Measurements from ENCODE around the gene TACC3.

TACC3 gene

GRCh38 chr4:1739358-1739757, 18.0 kb downstream of the TACC3 start:
- H3K79me2 ChIP-seq (ENCODE audit: control insufficient read depth, low read length) = peaks cover 13% of the 10 kb centered on the region
- no peaks in the 10 kb centered on the region for H3K4me1 ChIP-seq (ENCODE audit: control insufficient read depth, low read length)
- peaks cover 9% of the 10 kb centered on the region; the same call in 1 of the 2 replicates for H4K20me1 ChIP-seq (ENCODE audit: control insufficient read depth, insufficient read depth, low read depth, low read length)
- peaks cover 25% of the 10 kb centered on the region for H3F3A ChIP-seq (ENCODE audit: control insufficient read depth, insufficient read depth)
- H3K9me3 ChIP-seq (ENCODE audit: control insufficient read depth, insufficient read depth, low read length) = no peaks in the 10 kb centered on the region
- no peaks in the 10 kb centered on the region for H3K27me3 ChIP-seq (ENCODE audit: control insufficient read depth, low read length)
- H3K9me2 ChIP-seq (replicated peaks; ENCODE audit: control insufficient read depth, low read length) = no peaks in the 10 kb centered on the region
- no peak for TF ChIP-seq EZH2phosphoT487 (IDR thresholded peaks at IDR 0.05; ENCODE audit: borderline replicate concordance, low read length)
- TF ChIP-seq CTCF (IDR thresholded peaks at IDR 0.05; ENCODE audit: low read depth, low read length, poor library complexity, severe bottlenecking) = no peak
- H3K36me3 ChIP-seq (ENCODE audit: control insufficient read depth, low read length) = peaks cover 92% of the 10 kb centered on the region
- no peak overlapping the region for H3K27ac ChIP-seq (ENCODE audit: low read depth, low read length)
- no peak overlapping the region for H3K4me3 ChIP-seq (ENCODE audit: low read length)
- H3K4me2 ChIP-seq (ENCODE audit: low read length) = no peak overlapping the region

- H3K9me3 ChIP-seq (ENCODE audit: control insufficient read depth, insufficient read depth, low read length) = no peaks in the 10 kb centered on the region
- no peaks in the 10 kb centered on the region for H3K27me3 ChIP-seq (ENCODE audit: control insufficient read depth, low read length)
- TF ChIP-seq EZH2phosphoT487 (IDR thresholded peaks at IDR 0.05; ENCODE audit: borderline replicate concordance, low read length) = no peak
- no peak for TF ChIP-seq CTCF (IDR thresholded peaks at IDR 0.05; ENCODE audit: low read depth, low read length, poor library complexity, severe bottlenecking)
- H3K4me3 ChIP-seq (ENCODE audit: low read length) = no peak overlapping the region
- no peak overlapping the region for H3K4me2 ChIP-seq (ENCODE audit: low read length)
- no peaks in the 10 kb centered on the region for H3K4me1 ChIP-seq (ENCODE audit: control insufficient read depth, low read length)
- no peaks in the 10 kb centered on the region for H3K9me2 ChIP-seq (replicated peaks; ENCODE audit: control insufficient read depth, low read length)
- H3F3A ChIP-seq (ENCODE audit: control insufficient read depth, insufficient read depth) = peaks cover 31% of the 10 kb centered on the region
- H3K36me3 ChIP-seq (ENCODE audit: control insufficient read depth, low read length) = peaks cover 92% of the 10 kb centered on the region
- peaks cover 7% of the 10 kb centered on the region for H3K79me2 ChIP-seq (ENCODE audit: control insufficient read depth, low read length)
- no peak overlapping the region for H3K27ac ChIP-seq (ENCODE audit: low read depth, low read length)
- H4K20me1 ChIP-seq (ENCODE audit: control insufficient read depth, insufficient read depth, low read depth, low read length) = peaks cover 9% of the 10 kb centered on the region; the same call in 1 of the 2 replicates
These were observed 18.8 kb downstream of the TACC3 start for GRCh38 chr4:1740021-1740545.

- no peaks in the 10 kb centered on the region for H3K27me3 ChIP-seq (ENCODE audit: control insufficient read depth, low read length)
These were observed 19.9 kb downstream of the TACC3 start for GRCh38 chr4:1741208-1741607.

More at GRCh38 chr4:1741208-1741607, 19.9 kb downstream of the TACC3 start:
- H3K36me3 ChIP-seq (ENCODE audit: control insufficient read depth, low read length) = peaks cover 91% of the 10 kb centered on the region
- H3K79me2 ChIP-seq (ENCODE audit: control insufficient read depth, low read length) = no peaks in the 10 kb centered on the region
- H3K4me2 ChIP-seq (ENCODE audit: low read length) = no peak overlapping the region
- H3K27ac ChIP-seq (ENCODE audit: low read depth, low read length) = no peak overlapping the region
- no peaks in the 10 kb centered on the region for H3K9me3 ChIP-seq (ENCODE audit: control insufficient read depth, insufficient read depth, low read length)
- no peaks in the 10 kb centered on the region for H3K9me2 ChIP-seq (replicated peaks; ENCODE audit: control insufficient read depth, low read length)
- no peak overlapping the region for H3K4me3 ChIP-seq (ENCODE audit: low read length)
- peaks cover 9% of the 10 kb centered on the region; the same call in 1 of the 2 replicates for H4K20me1 ChIP-seq (ENCODE audit: control insufficient read depth, insufficient read depth, low read depth, low read length)
- peaks cover 39% of the 10 kb centered on the region for H3F3A ChIP-seq (ENCODE audit: control insufficient read depth, insufficient read depth)
- TF ChIP-seq CTCF (IDR thresholded peaks at IDR 0.05; ENCODE audit: low read depth, low read length, poor library complexity, severe bottlenecking) (no peak), EZH2phosphoT487 (IDR thresholded peaks at IDR 0.05; ENCODE audit: borderline replicate concordance, low read length) (no peak)
- no peaks in the 10 kb centered on the region for H3K4me1 ChIP-seq (ENCODE audit: control insufficient read depth, low read length)
